ENCODE results near the gene KCNT2. TPM values are rescaled to one million over a fixed set of nuclear protein-coding genes. Genes with fewer than 3 reads are reported as not detected.

The KCNT2 gene
- total RNA-seq, 1 experiment from 2014 or later, result not detected

DNA sequence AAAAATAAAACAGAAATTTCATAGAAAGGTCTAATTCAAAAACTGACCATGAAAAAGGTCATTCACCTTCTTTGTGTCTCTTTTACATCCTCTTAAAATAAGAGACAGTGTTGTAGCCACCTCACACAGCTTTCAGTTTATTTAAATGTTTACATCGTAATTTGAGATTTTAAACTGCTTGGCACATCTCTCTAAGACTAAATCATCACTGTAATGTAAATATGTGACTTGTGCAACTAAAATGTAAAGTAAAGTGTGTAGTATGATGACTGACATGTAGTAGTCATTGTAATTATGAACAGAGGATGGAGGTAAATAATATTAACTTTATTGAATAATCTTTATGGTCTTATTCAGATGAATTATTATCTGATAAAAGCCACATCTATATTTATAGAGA lies 283.9 kb downstream of the KCNT2 start:
- Histone ChIP-seq H3K4me2 (ENCODE audit: low read length) (no peak overlapping the region), H3K79me2 (ENCODE audit: insufficient read depth, low read length) (no peaks in the 10 kb centered on the region), H3K4me1 (ENCODE audit: control insufficient read depth in 1 of 2, insufficient read depth in 2 of 2, low read length in 2 of 2) (no peaks in the 10 kb centered on the region), H3K9ac (ENCODE audit: low read length) (no peak overlapping the region), H3K27ac (ENCODE audit: low read depth, low read length) (no peak overlapping the region), H3K36me3 (ENCODE audit: control insufficient read depth in 1 of 2, insufficient read depth in 2 of 2, low read length in 2 of 2) (no peaks in the 10 kb centered on the region), H2AFZ (ENCODE audit: low read depth, low read length, poor library complexity, severe bottlenecking) (no peak overlapping the region), H3K27me3 (ENCODE audit: insufficient read depth, low read length) (no peaks in the 10 kb centered on the region), H4K20me1 (ENCODE audit: insufficient read depth) (no peaks in the 10 kb centered on the region), H3K9me2 (ENCODE audit: insufficient read depth) (no peaks in the 10 kb centered on the region), H3K4me3 (replicated peaks in 1 of 2; ENCODE audit: low read depth in 1 of 2, low read length in 2 of 2) (no peak overlapping the region), H3K9me3 (ENCODE audit: control insufficient read depth in 1 of 2, insufficient read depth in 1 of 2, low read depth in 1 of 2, low read length in 2 of 2) (no peaks in the 10 kb centered on the region)
- ATAC-seq, result no peak
- ChIA-PET CTCF (no interaction called here), POLR2A (no interaction called here), RAD21 (ENCODE audit: low non-redundant PET in 1 of 2, low total read pairs in 2 of 2, uncharacterized antibody in 2 of 2, unreplicated experiment in 2 of 2) (no interaction called here)
- intact Hi-C loops (cut with micrococcal nuclease), result no loop called here
- TF ChIP-seq CBX3 (IDR thresholded peaks at IDR 0.05; ENCODE audit: low read depth) (no peak), EZH2phosphoT487 (IDR thresholded peaks at IDR 0.05; ENCODE audit: borderline replicate concordance) (no peak), ELF1 (IDR thresholded peaks at IDR 0.05; ENCODE audit: borderline replicate concordance, low read depth) (no peak), SP1 (IDR thresholded peaks at IDR 0.05; ENCODE audit: low read depth) (no peak)
- TF ChIP-seq, protein P1, sequence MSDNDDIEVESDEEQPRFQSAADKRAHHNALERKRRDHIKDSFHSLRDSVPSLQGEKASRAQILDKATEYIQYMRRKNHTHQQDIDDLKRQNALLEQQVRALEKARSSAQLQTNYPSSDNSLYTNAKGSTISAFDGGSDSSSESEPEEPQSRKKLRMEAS (IDR thresholded peaks at IDR 0.05), result no peak
- TF ChIP-seq, protein P2, sequence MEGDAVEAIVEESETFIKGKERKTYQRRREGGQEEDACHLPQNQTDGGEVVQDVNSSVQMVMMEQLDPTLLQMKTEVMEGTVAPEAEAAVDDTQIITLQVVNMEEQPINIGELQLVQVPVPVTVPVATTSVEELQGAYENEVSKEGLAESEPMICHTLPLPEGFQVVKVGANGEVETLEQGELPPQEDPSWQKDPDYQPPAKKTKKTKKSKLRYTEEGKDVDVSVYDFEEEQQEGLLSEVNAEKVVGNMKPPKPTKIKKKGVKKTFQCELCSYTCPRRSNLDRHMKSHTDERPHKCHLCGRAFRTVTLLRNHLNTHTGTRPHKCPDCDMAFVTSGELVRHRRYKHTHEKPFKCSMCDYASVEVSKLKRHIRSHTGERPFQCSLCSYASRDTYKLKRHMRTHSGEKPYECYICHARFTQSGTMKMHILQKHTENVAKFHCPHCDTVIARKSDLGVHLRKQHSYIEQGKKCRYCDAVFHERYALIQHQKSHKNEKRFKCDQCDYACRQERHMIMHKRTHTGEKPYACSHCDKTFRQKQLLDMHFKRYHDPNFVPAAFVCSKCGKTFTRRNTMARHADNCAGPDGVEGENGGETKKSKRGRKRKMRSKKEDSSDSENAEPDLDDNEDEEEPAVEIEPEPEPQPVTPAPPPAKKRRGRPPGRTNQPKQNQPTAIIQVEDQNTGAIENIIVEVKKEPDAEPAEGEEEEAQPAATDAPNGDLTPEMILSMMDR (IDR thresholded peaks at IDR 0.05 in 2 of 3, conservative IDR thresholded peaks at IDR 0.05 in 1 of 3; ENCODE audit: borderline replicate concordance in 1 of 3, insufficient read depth in 1 of 3, low read depth in 2 of 3, low read length in 2 of 3), result no peak
- TF ChIP-seq, protein P3, sequence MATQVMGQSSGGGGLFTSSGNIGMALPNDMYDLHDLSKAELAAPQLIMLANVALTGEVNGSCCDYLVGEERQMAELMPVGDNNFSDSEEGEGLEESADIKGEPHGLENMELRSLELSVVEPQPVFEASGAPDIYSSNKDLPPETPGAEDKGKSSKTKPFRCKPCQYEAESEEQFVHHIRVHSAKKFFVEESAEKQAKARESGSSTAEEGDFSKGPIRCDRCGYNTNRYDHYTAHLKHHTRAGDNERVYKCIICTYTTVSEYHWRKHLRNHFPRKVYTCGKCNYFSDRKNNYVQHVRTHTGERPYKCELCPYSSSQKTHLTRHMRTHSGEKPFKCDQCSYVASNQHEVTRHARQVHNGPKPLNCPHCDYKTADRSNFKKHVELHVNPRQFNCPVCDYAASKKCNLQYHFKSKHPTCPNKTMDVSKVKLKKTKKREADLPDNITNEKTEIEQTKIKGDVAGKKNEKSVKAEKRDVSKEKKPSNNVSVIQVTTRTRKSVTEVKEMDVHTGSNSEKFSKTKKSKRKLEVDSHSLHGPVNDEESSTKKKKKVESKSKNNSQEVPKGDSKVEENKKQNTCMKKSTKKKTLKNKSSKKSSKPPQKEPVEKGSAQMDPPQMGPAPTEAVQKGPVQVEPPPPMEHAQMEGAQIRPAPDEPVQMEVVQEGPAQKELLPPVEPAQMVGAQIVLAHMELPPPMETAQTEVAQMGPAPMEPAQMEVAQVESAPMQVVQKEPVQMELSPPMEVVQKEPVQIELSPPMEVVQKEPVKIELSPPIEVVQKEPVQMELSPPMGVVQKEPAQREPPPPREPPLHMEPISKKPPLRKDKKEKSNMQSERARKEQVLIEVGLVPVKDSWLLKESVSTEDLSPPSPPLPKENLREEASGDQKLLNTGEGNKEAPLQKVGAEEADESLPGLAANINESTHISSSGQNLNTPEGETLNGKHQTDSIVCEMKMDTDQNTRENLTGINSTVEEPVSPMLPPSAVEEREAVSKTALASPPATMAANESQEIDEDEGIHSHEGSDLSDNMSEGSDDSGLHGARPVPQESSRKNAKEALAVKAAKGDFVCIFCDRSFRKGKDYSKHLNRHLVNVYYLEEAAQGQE (IDR thresholded peaks at IDR 0.05; ENCODE audit: low read depth), result no peak
- TF ChIP-seq, protein P4, sequence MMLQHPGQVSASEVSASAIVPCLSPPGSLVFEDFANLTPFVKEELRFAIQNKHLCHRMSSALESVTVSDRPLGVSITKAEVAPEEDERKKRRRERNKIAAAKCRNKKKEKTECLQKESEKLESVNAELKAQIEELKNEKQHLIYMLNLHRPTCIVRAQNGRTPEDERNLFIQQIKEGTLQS (IDR thresholded peaks at IDR 0.05), result no peak
- TF ChIP-seq, protein P5, sequence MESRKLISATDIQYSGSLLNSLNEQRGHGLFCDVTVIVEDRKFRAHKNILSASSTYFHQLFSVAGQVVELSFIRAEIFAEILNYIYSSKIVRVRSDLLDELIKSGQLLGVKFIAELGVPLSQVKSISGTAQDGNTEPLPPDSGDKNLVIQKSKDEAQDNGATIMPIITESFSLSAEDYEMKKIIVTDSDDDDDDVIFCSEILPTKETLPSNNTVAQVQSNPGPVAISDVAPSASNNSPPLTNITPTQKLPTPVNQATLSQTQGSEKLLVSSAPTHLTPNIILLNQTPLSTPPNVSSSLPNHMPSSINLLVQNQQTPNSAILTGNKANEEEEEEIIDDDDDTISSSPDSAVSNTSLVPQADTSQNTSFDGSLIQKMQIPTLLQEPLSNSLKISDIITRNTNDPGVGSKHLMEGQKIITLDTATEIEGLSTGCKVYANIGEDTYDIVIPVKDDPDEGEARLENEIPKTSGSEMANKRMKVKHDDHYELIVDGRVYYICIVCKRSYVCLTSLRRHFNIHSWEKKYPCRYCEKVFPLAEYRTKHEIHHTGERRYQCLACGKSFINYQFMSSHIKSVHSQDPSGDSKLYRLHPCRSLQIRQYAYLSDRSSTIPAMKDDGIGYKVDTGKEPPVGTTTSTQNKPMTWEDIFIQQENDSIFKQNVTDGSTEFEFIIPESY (IDR thresholded peaks at IDR 0.05; ENCODE audit: extremely low read depth, insufficient replicate concordance, low read length), result no peak
- no TSS peak for BruUV-seq (replicated peaks)
- no peak for DNase-seq (ENCODE audit: low read depth, low spot score)

Data from HCT116 (cell line).